ENCODE measurements around the gene UBR4. TPM values are rescaled to one million over a fixed set of nuclear protein-coding genes. Genes with fewer than 3 reads are reported as not detected.
A peak's percentile ranks its signal among the peaks of the same experiment; 100 is the strongest.

Gene UBR4
- total and polyA plus RNA-seq, 2 experiments from 2014 or later: 111 to 230 TPM

DNA sequence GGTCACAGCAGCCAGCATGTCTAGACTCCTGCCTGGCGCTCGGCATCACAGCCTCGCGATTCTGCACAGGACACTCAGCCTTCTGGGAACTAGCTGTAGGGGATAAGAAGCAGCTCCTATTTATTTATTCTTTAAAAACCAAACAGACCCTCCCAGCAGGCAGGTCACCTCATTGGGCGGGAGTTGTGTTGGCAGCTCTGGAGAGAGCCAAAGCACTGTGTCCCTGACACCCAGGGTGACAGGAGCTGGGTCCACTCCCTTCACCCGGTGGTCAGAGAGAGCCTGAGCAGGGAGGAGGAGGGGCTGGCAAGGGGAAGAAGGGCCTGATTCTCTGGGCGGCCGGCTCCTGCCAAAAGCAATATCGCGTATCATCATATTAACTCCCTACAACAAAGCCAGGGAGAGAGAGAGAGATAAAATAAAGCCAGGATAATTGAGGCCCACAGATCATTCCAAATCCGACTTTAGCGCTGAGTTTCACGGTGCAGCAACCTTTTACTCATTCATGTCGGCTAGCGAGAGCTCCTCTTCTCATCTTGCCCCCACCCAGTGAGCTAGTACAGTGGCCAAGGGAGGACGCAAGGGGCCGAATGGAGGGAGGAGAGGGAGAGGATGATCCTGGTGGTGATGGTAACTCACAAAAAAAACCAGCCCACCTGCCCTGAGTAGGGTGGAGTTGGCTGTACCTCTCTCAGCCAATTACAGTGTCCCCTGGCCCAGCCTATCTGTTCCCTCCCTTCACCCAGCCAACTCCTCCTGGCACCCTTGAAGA lies 173.8 kb downstream of the UBR4 start:
- Mint-ChIP-seq H3K9me3 (no peaks in the 10 kb centered on the region), H3K27ac (no peak overlapping the region), H3K36me3 (ENCODE audit: low read depth) (no peaks in the 10 kb centered on the region), H3K4me3 (no peak overlapping the region), H3K4me1 (peaks cover 3% of the 10 kb centered on the region; the same call in 1 of the 3 replicates), H3K27me3 (ENCODE audit: insufficient read depth, low read depth, poor library complexity) (peaks cover 4% of the 10 kb centered on the region)
- Histone ChIP-seq H3K4me3 (no peak overlapping the region), H2AFZ (no peak overlapping the region), H3K4me2 (no peak overlapping the region), H3K4me1 (ENCODE audit: insufficient read depth) (no peaks in the 10 kb centered on the region), H3K27me3 (ENCODE audit: insufficient read depth) (no peaks in the 10 kb centered on the region), H4K20me1 (replicated peaks; ENCODE audit: insufficient read depth) (no peaks in the 10 kb centered on the region), H3K9me2 (ENCODE audit: insufficient read depth) (no peaks in the 10 kb centered on the region), H3K79me2 (replicated peaks; ENCODE audit: insufficient read depth) (no peaks in the 10 kb centered on the region), H3F3A (replicated peaks; ENCODE audit: low read depth) (no peaks in the 10 kb centered on the region), H3K36me3 (ENCODE audit: insufficient read depth) (no peaks in the 10 kb centered on the region), H3K27ac (ENCODE audit: low read depth) (no peak overlapping the region)
- ATAC-seq (peak; percentile 25; the same call in 1 of the 3 replicates), DNase-seq (ENCODE audit: low spot score) (no peak)
- TF ChIP-seq, protein P1, sequence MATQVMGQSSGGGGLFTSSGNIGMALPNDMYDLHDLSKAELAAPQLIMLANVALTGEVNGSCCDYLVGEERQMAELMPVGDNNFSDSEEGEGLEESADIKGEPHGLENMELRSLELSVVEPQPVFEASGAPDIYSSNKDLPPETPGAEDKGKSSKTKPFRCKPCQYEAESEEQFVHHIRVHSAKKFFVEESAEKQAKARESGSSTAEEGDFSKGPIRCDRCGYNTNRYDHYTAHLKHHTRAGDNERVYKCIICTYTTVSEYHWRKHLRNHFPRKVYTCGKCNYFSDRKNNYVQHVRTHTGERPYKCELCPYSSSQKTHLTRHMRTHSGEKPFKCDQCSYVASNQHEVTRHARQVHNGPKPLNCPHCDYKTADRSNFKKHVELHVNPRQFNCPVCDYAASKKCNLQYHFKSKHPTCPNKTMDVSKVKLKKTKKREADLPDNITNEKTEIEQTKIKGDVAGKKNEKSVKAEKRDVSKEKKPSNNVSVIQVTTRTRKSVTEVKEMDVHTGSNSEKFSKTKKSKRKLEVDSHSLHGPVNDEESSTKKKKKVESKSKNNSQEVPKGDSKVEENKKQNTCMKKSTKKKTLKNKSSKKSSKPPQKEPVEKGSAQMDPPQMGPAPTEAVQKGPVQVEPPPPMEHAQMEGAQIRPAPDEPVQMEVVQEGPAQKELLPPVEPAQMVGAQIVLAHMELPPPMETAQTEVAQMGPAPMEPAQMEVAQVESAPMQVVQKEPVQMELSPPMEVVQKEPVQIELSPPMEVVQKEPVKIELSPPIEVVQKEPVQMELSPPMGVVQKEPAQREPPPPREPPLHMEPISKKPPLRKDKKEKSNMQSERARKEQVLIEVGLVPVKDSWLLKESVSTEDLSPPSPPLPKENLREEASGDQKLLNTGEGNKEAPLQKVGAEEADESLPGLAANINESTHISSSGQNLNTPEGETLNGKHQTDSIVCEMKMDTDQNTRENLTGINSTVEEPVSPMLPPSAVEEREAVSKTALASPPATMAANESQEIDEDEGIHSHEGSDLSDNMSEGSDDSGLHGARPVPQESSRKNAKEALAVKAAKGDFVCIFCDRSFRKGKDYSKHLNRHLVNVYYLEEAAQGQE (IDR thresholded peaks at IDR 0.05; ENCODE audit: unreplicated experiment): no peak
- no peak for TF ChIP-seq EZH2phosphoT487 (IDR thresholded peaks at IDR 0.05; ENCODE audit: unreplicated experiment)
- no peak for TF ChIP-seq ZNF114 (CRISPR knock-in tag; IDR thresholded peaks at IDR 0.05)
- TF ChIP-seq JUNB (IDR thresholded peaks at IDR 0.05; ENCODE audit: unreplicated experiment): no peak
- TF ChIP-seq ZNF462 (CRISPR knock-in tag; IDR thresholded peaks at IDR 0.05): no peak

All from GM23338 (cell line).